ENCODE results near the gene VASH2.
"Not testable (repeated sequence)": the region's sequence is repeated elsewhere in the genome, so short reads cannot be mapped to it uniquely, and the experiment has no call there.

VASH2 gene

GRCh38 chr1:212957546-212957945 lies 7.2 kb downstream of the VASH2 start:
- DNase-seq (ENCODE audit: low read depth in 2 of 2) = no peak

- no peak for DNase-seq (ENCODE audit: low read depth in 2 of 2)
These were observed 7.8 kb downstream of the VASH2 start for GRCh38 chr1:212958175-212958574.

- no peak for DNase-seq (ENCODE audit: low read depth in 2 of 2)
These were observed 9.2 kb downstream of the VASH2 start for GRCh38 chr1:212959266-212960220.

- DNase-seq (ENCODE audit: low read depth in 2 of 2) = no peak
These were observed 10.6 kb downstream of the VASH2 start for GRCh38 chr1:212960932-212961331.

- DNase-seq (ENCODE audit: low read depth in 2 of 2) = no peak
These were observed 12.2 kb downstream of the VASH2 start for GRCh38 chr1:212962509-212962908.

GRCh38 chr1:212964102-212964501 lies 13.8 kb downstream of the VASH2 start:
- no peak for DNase-seq (ENCODE audit: low read depth in 2 of 2)

- DNase-seq (ENCODE audit: low read depth in 2 of 2) = not testable (repeated sequence)
These were observed 14.7 kb downstream of the VASH2 start for GRCh38 chr1:212964993-212965392.

- DNase-seq (ENCODE audit: low read depth in 2 of 2) = no peak
These were observed 16.3 kb downstream of the VASH2 start for GRCh38 chr1:212966616-212967015.

- DNase-seq (ENCODE audit: low read depth in 2 of 2) = no peak
These were observed 17.5 kb downstream of the VASH2 start for GRCh38 chr1:212967801-212968200.

GRCh38 chr1:212968368-212968863 lies 18.1 kb downstream of the VASH2 start:
- DNase-seq (ENCODE audit: low read depth in 2 of 2) = no peak

GRCh38 chr1:212970085-212970484 lies 19.7 kb downstream of the VASH2 start:
- no peak for DNase-seq (ENCODE audit: low read depth in 2 of 2)

GRCh38 chr1:212971312-212971711 lies 21.0 kb downstream of the VASH2 start:
- DNase-seq (ENCODE audit: low read depth in 2 of 2) = no peak

- DNase-seq (ENCODE audit: low read depth in 2 of 2) = no peak
These were observed 23.1 kb downstream of the VASH2 start for GRCh38 chr1:212973426-212973825.

- DNase-seq (ENCODE audit: low read depth in 2 of 2) = no peak
These were observed 23.6 kb downstream of the VASH2 start for GRCh38 chr1:212973899-212974298.

GRCh38 chr1:212974711-212975110 lies 24.4 kb downstream of the VASH2 start:
- DNase-seq (ENCODE audit: low read depth in 2 of 2) = no peak

- no peak for DNase-seq (ENCODE audit: low read depth in 2 of 2)
These were observed 25.0 kb downstream of the VASH2 start for GRCh38 chr1:212975111-212975918.

GRCh38 chr1:212976586-212976985 lies 26.2 kb downstream of the VASH2 start:
- no peak for DNase-seq (ENCODE audit: low read depth in 2 of 2)

- DNase-seq (ENCODE audit: low read depth in 2 of 2) = no peak
These were observed 27.7 kb downstream of the VASH2 start for GRCh38 chr1:212977781-212978645.

- peak; percentile 22 to 28 for DNase-seq (ENCODE audit: low read depth in 2 of 2)
These were observed 29.2 kb downstream of the VASH2 start for GRCh38 chr1:212979340-212980122.

GRCh38 chr1:212980123-212980785 lies 29.9 kb downstream of the VASH2 start:
- no peak for DNase-seq (ENCODE audit: low read depth in 2 of 2)

Measured in stimulated activated CD8-positive, alpha-beta memory T cell treated with anti-CD3 and anti-CD28 coated beads, Interleukin-2, amount 100 ng/mL, for 48 hours (primary cell).